SK-N-SH (cell line): ENCODE results near the gene CELF2. TPM values are rescaled to one million over a fixed set of nuclear protein-coding genes. Genes with fewer than 3 reads are reported as not detected.

Source experiments
- CTCF ChIA-PET: fragments of 300-600, 350-600 bp; formaldehyde crosslinking; extraction: SDS; loops from one replicate; lab custom pipeline; 2021; lab: Yijun Ruan, JAX
- POLR2A ChIA-PET: fragments of 350-600 bp; sonication (Branson Sonifier 250); formaldehyde crosslinking; extraction: SDS; loops from one replicate; lab custom pipeline; 2020; ENCODE audit warnings: antibody characterized with exemption, inconsistent platforms; lab: Yijun Ruan, JAX
- DNase-seq: peaks from one replicate; pipeline ENCODE4 v3.0.0; 2012
- H2AFZ ChIP-seq: fragments of 200-600 bp; sonication (generic); 2 replicates; pipeline ENCODE4 v1.8.1; 2016; ENCODE audit warnings: antibody characterized with exemption, mild to moderate bottlenecking, low read depth
- H3F3A ChIP-seq: fragments of 200-600 bp; sonication (generic); replicated peaks from 2 replicates; pipeline ENCODE3; 2016; ENCODE audit warnings: antibody characterized with exemption, mild to moderate bottlenecking; ENCODE audit not compliant: insufficient read depth
- H3K27ac ChIP-seq, 2 experiments: fragments of 200-500 bp in 1 of 2; fragments of 200-600 bp in 1 of 2; sonication (Bioruptor generic) in 1 of 2; sonication (generic), shearing (Covaris generic) in 1 of 2; 2 replicates each; pipeline versions ENCODE4 v1.5.1 to v1.6.1; 2014 to 2016; ENCODE audit warnings: low read depth in 2 of 2, inconsistent platforms in 1 of 2, low read length in 1 of 2, mild to moderate bottlenecking in 1 of 2, mixed read lengths in 1 of 2
- H3K27me3 ChIP-seq: fragments of 200-600 bp; sonication (generic), shearing (Covaris generic); 2 replicates; pipeline ENCODE4 v1.6.1; 2016; ENCODE audit warnings: mixed run types; ENCODE audit not compliant: insufficient read depth
- H3K36me3 ChIP-seq, 2 experiments: fragments of 200-500 bp in 1 of 2; fragments of 200-600 bp in 1 of 2; sonication (Bioruptor generic) in 1 of 2; sonication (generic) in 1 of 2; replicated peaks in 1 of 2; 2 replicates each; pipeline versions ENCODE3 to v1.5.1; 2014 to 2016; ENCODE audit warnings: low read length in 1 of 2, mild to moderate bottlenecking in 1 of 2; ENCODE audit not compliant: insufficient read depth in 2 of 2, control insufficient read depth in 1 of 2
- H3K4me1 ChIP-seq, 2 experiments: fragments of 200-500 bp in 1 of 2; fragments of 200-600 bp in 1 of 2; sonication (Bioruptor generic) in 1 of 2; sonication (generic), shearing (Covaris generic) in 1 of 2; 2 replicates each; pipeline versions ENCODE4 v1.5.1 to v1.6.1; 2014 to 2016; ENCODE audit warnings: low read depth in 1 of 2, low read length in 1 of 2, mixed run types in 1 of 2; ENCODE audit not compliant: insufficient read depth in 2 of 2, control insufficient read depth in 1 of 2
- H3K4me2 ChIP-seq: fragments of 200-600 bp; sonication (generic), shearing (Covaris generic); 2 replicates; pipeline ENCODE4 v1.6.1; 2017; ENCODE audit warnings: mixed run types
- H3K4me3 ChIP-seq, 2 experiments: fragments of 200-500 bp in 1 of 2; fragments of 200-600 bp in 1 of 2; sonication (Bioruptor generic) in 1 of 2; sonication (generic), shearing (Covaris generic) in 1 of 2; 2 replicates each; pipeline versions ENCODE4 v1.5.1 to v1.8.1; 2014 to 2016; ENCODE audit warnings: low read depth in 2 of 2, inconsistent platforms in 1 of 2, low read length in 1 of 2, mild to moderate bottlenecking in 1 of 2, mixed read lengths in 1 of 2, moderate library complexity in 1 of 2
- H3K79me2 ChIP-seq: fragments of 200-600 bp; sonication (generic); 2 replicates; pipeline ENCODE4 v1.8.1; 2017; ENCODE audit warnings: mild to moderate bottlenecking; ENCODE audit not compliant: insufficient read depth
- H3K9ac ChIP-seq: fragments of 200-600 bp; sonication (generic); 2 replicates; pipeline ENCODE4 v1.6.1; 2017; ENCODE audit warnings: mixed run types
- H3K9me2 ChIP-seq: fragments of 200-600 bp; sonication (generic); 2 replicates; pipeline ENCODE4 v1.6.1; 2017; ENCODE audit warnings: mixed run types
- H3K9me3 ChIP-seq: fragments of 200-600 bp; sonication (generic); 2 replicates; pipeline ENCODE4 v1.6.1; 2017; ENCODE audit warnings: mixed run types, mild to moderate bottlenecking, moderate library complexity
- H4K20me1 ChIP-seq: fragments of 200-600 bp; sonication (generic); 2 replicates; pipeline ENCODE4 v1.6.1; 2017; ENCODE audit warnings: mild to moderate bottlenecking, mixed run types; ENCODE audit not compliant: insufficient read depth
- EZH2phosphoT487 ChIP-seq: fragments of 200-600 bp; sonication (generic); IDR thresholded peaks from 2 replicates; pipeline ENCODE4 v1.6.1; 2017; ENCODE audit warnings: low read depth, mixed run types, mild to moderate bottlenecking, antibody characterized with exemption, moderate library complexity, borderline replicate concordance
- FOXM1 ChIP-seq: IDR thresholded peaks from 2 replicates; pipeline ENCODE4 v1.4.0; 2012; ENCODE audit warnings: low read depth, mild to moderate bottlenecking
- GABPA ChIP-seq: IDR thresholded peaks from 2 replicates; pipeline ENCODE4 v1.4.0; 2012; ENCODE audit warnings: low read depth, mild to moderate bottlenecking
- GATA2 ChIP-seq: sonication (generic); formaldehyde crosslinking; IDR thresholded peaks from 2 replicates; pipeline ENCODE4 v1.5.0; 2020; ENCODE audit warnings: mild to moderate bottlenecking, missing genetic modification reagents
- IRF3 ChIP-seq: fragments of 150-350 bp; IDR thresholded peaks from 2 replicates; pipeline ENCODE4 v1.6.1; 2016; ENCODE audit warnings: mild to moderate bottlenecking, low read depth, low read length
- NRF1 ChIP-seq: IDR thresholded peaks from 2 replicates; pipeline ENCODE4 v1.6.1; 2012; ENCODE audit warnings: low read depth, mild to moderate bottlenecking, low read length
- SMC3 ChIP-seq: IDR thresholded peaks from 2 replicates; pipeline ENCODE4 v1.6.1; 2012; ENCODE audit warnings: low read depth, low read length, improper control_type of control experiment
- WGBS: methylation state at CpG from one replicate; pipeline ENCODE4 v1.1.6; 2017; ENCODE audit warnings: low lambda C conversion rate; 5-methylcytosine and 5-hydroxymethylcytosine counted together
- polyA plus RNA-seq, 3 experiments: library from polyadenylated mRNA; depleted of rRNA; stranded (reverse); fragments of >200 nt; gene quantifications; 2 replicates each; pipeline ENCODE4 v1.2.3, GENCODE V29; 2012
- TF ChIP-seq, protein P1 (sequence below): fragments of 150-350 bp; IDR thresholded peaks from 2 replicates; pipeline ENCODE4 v1.6.1; 2017; ENCODE audit warnings: antibody characterized with exemption, low read length, low read depth, borderline replicate concordance

CELF2 gene
- polyA plus RNA-seq, 1 of the 3 experiments (the other 2 are of a cell fraction), result 0.03 TPM

- no peak overlapping the region for H2AFZ ChIP-seq
- H3K79me2 ChIP-seq, result no peaks in the 10 kb centered on the region
- CTCF ChIA-PET, result interaction anchor here (4.0 kb wide), 1 partner anchor 11 kb away, joined by 16 read pairs; no protein-coding TSS in a partner anchor
- no peak overlapping the region for H3K4me3 ChIP-seq
- no peaks in the 10 kb centered on the region for H3K36me3 ChIP-seq
- no peaks in the 10 kb centered on the region for H3K9me2 ChIP-seq
- H3K4me2 ChIP-seq, result no peak overlapping the region
- POLR2A ChIA-PET, result no interaction called here
- TF ChIP-seq GABPA (no peak), EZH2phosphoT487 (no peak), SMC3 (no peak), NRF1 (no peak)
- DNase-seq, result peak; percentile 20
- H3F3A ChIP-seq, result no peaks in the 10 kb centered on the region
- no peaks in the 10 kb centered on the region for H4K20me1 ChIP-seq
- WGBS, result 40% methylated on average over 9 of the region's 9 CpGs
- no peak overlapping the region for H3K9ac ChIP-seq
- no peaks in the 10 kb centered on the region for H3K9me3 ChIP-seq
- no peak overlapping the region for H3K27ac ChIP-seq
- no peaks in the 10 kb centered on the region; a peak in 1 of 4 replicates for H3K4me1 ChIP-seq
- H3K27me3 ChIP-seq, result no peaks in the 10 kb centered on the region
These were observed 242.5 kb downstream of the CELF2 start for GRCh38 chr10:11260170-11260569.

DNA sequence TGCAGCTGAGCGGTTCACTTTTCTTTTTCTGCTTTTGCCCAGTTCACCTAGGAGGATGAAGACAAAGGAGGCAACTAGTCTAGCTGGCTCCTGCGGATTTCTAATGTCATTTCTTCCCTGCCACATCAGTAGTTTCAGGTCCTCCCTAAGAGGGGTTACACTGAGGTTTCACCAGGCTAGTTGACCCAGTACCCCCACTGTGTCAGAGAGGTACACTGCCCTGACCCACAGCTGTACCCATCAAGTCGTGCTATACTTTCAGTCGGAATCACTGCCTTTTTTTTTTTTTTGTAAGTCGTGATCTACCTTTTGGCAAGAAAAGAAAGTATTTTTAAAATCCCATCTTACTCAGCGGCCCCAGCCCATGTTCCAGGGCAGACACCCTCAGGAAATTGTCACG, 243.5 kb downstream of the CELF2 start:
- CTCF ChIA-PET, result interaction anchor here (0.7 to 4.0 kb wide), 2 partner anchors 10 to 18 kb away, joined by 3 to 16 read pairs; no protein-coding TSS in a partner anchor
- Histone ChIP-seq H3K9ac (no peak overlapping the region), H3K9me2 (no peaks in the 10 kb centered on the region), H4K20me1 (no peaks in the 10 kb centered on the region), H3K79me2 (no peaks in the 10 kb centered on the region), H3K4me1 (no peaks in the 10 kb centered on the region; a peak in 1 of 4 replicates), H2AFZ (no peak overlapping the region), H3K4me3 (no peak overlapping the region), H3K9me3 (no peaks in the 10 kb centered on the region), H3K36me3 (no peaks in the 10 kb centered on the region), H3F3A (no peaks in the 10 kb centered on the region), H3K27me3 (no peaks in the 10 kb centered on the region), H3K27ac (no peak overlapping the region), H3K4me2 (no peak overlapping the region)
- TF ChIP-seq IRF3 (no peak), FOXM1 (no peak), GATA2 (CRISPR knock-in tag) (no peak), NRF1 (no peak), EZH2phosphoT487 (no peak)
- TF ChIP-seq, protein P1, sequence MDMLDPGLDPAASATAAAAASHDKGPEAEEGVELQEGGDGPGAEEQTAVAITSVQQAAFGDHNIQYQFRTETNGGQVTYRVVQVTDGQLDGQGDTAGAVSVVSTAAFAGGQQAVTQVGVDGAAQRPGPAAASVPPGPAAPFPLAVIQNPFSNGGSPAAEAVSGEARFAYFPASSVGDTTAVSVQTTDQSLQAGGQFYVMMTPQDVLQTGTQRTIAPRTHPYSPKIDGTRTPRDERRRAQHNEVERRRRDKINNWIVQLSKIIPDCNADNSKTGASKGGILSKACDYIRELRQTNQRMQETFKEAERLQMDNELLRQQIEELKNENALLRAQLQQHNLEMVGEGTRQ, result no peak
- 29% methylated on average over 7 of the region's 7 CpGs for WGBS
- DNase-seq, result no peak
- POLR2A ChIA-PET, result interaction anchor here (0.7 kb wide), 1 partner anchor 26 kb away, joined by 4 read pairs; no protein-coding TSS in a partner anchor
